ENCODE results near the gene ASTN2. TPM values are rescaled to one million over a fixed set of nuclear protein-coding genes. Genes with fewer than 3 reads are reported as not detected.
A peak's percentile ranks its signal among the peaks of the same experiment; 100 is the strongest.

Gene ASTN2
- total RNA-seq, 4 donors from 2014 or later, result 3.0 to 7.0 (median 5.2) TPM

DNA sequence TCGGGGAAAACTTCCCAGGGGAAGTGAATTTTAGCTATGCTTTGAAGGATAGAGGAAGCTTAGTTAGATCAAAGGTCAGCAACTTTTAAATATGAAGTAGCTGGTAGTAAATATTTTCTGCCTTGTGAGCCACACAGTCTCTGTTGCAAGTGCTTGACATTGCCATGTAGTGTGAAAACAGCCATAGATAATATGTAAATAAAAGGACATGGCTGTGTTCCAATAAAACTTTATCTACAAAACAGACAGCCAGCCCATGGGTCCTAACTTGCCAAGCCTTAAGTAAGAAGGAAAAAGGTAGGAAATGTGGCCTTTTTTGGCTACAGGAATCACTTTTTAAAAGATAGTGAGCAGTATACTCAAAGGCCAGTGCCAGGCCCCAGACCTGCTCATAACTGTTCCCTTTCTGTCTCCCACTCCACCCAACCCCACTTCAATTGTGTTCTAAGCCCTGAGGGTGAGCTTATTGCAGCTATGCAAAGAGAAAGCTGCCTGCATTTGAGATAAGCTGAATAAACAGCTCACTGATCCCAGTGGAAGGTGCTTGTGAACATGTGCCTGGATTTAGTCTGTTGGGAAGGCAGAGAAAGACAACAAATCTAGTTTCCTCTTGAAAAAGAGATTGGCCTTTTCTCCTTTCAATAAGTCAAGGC lies 840.7 kb downstream of the ASTN2 start:
- Histone ChIP-seq H3K4me3 (no peak overlapping the region), H3K4me1 (peaks cover 3 to 27% (median 12%) of the 10 kb centered on the region in 4 donors), H3K9me3 (no peaks in the 10 kb centered on the region), H3K36me3 (no peaks in the 10 kb centered on the region), H3K27me3 (no peaks in the 10 kb centered on the region), H3K27ac (peak overlapping the region; percentile 29 to 55 (median 52))
- in situ Hi-C loops (cut with MboI; ENCODE audit: low pct_ligation_motif_present in 1 of 4, low pct_unique_long_range_greater_than_20kb in 1 of 4, low sequenced_read_pairs in 3 of 4), result loop anchor here in 2 of 4 donors (10.0 to 25.0 kb wide), 3 partner anchors 412 to 987 kb away; partner anchors contain the start of gene PAPPA (in 2 of the 2)
- WGBS, 2 donors (ENCODE audit: low coverage in 1 of 2), result 33 to 45% methylated on average over 1 of the region's 1 CpG
- peak; percentile 33 for DNase-seq
- intact Hi-C loops (cut with DNase I; ENCODE audit: low total_unique reads), result no loop called here
- TF ChIP-seq, protein P1, sequence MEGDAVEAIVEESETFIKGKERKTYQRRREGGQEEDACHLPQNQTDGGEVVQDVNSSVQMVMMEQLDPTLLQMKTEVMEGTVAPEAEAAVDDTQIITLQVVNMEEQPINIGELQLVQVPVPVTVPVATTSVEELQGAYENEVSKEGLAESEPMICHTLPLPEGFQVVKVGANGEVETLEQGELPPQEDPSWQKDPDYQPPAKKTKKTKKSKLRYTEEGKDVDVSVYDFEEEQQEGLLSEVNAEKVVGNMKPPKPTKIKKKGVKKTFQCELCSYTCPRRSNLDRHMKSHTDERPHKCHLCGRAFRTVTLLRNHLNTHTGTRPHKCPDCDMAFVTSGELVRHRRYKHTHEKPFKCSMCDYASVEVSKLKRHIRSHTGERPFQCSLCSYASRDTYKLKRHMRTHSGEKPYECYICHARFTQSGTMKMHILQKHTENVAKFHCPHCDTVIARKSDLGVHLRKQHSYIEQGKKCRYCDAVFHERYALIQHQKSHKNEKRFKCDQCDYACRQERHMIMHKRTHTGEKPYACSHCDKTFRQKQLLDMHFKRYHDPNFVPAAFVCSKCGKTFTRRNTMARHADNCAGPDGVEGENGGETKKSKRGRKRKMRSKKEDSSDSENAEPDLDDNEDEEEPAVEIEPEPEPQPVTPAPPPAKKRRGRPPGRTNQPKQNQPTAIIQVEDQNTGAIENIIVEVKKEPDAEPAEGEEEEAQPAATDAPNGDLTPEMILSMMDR (IDR thresholded peaks at IDR 0.05), result no peak
- no peak for TF ChIP-seq EP300 (IDR thresholded peaks at IDR 0.05; ENCODE audit: low read depth)
- no peak for TF ChIP-seq POLR2AphosphoS5 (IDR thresholded peaks at IDR 0.05)
- no peak for TF ChIP-seq POLR2A (IDR thresholded peaks at IDR 0.05)

DNA sequence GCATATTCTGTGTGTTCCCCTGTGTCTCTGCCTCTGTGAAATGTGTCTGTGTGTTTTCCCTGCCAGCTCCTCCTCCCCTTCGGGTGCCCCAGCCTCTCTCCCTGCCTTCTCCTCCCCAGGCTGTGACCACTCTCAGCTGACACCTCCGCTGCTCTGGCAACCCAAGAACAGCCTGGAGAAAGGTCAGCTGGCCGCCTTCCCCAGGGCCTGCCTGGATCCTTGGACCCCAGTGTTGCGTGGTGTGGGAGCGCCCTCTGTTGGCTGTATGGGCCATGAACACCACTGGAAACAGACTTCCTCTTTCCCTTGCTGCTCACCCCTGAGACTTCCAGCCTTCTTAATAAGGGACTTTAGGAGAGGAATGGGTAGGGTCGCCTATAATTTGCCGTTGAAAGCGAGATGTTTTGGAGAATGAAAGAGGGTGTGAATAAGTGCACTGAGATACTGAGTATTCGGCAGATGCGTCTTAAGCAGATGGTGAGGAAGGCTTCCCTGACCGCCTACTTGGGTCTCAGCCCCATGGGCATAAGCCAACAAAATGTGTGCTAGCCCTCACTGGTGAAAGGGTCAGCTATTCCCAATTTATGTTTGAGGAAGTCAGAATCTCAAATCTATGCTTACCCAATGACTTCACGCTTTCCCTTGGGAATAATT lies 842.6 kb downstream of the ASTN2 start:
- Histone ChIP-seq H3K27ac (no peak overlapping the region), H3K27me3 (no peaks in the 10 kb centered on the region), H3K9me3 (no peaks in the 10 kb centered on the region), H3K36me3 (no peaks in the 10 kb centered on the region), H3K4me3 (no peak overlapping the region), H3K4me1 (peaks cover 3 to 32% (median 17%) of the 10 kb centered on the region in 4 donors)
- peak; percentile 86 for DNase-seq
- in situ Hi-C loops (cut with MboI; ENCODE audit: low pct_ligation_motif_present in 1 of 4, low pct_unique_long_range_greater_than_20kb in 1 of 4, low sequenced_read_pairs in 3 of 4) (loop anchor here in 2 of 4 donors (10.0 to 25.0 kb wide), 3 partner anchors 410 to 985 kb away; partner anchors contain the start of gene PAPPA (in 2 of the 2)), intact Hi-C loops (cut with DNase I; ENCODE audit: low total_unique reads) (no loop called here)
- TF ChIP-seq, protein P1 (IDR thresholded peaks at IDR 0.05), result peak; percentile 81 to 91 (median 86)
- TF ChIP-seq POLR2A (IDR thresholded peaks at IDR 0.05), result no peak
- peak in 1 of 3 donors; percentile 18 for TF ChIP-seq POLR2AphosphoS5 (IDR thresholded peaks at IDR 0.05)
- TF ChIP-seq EP300 (IDR thresholded peaks at IDR 0.05; ENCODE audit: low read depth), result no peak
- 0 to 34% methylated on average over 2 to 12 of the region's 12 CpGs for WGBS, 2 donors (ENCODE audit: low coverage in 1 of 2)

- Histone ChIP-seq H3K9me3 (no peaks in the 10 kb centered on the region), H3K4me3 (no peak overlapping the region), H3K4me1 (peaks cover 3 to 32% (median 18%) of the 10 kb centered on the region in 4 donors), H3K27me3 (no peaks in the 10 kb centered on the region), H3K27ac (no peak overlapping the region), H3K36me3 (no peaks in the 10 kb centered on the region)
- intact Hi-C loops (cut with DNase I; ENCODE audit: low total_unique reads) (loop anchor here (10.0 kb wide), 1 partner anchor 74 kb away; no protein-coding TSS in a partner anchor), in situ Hi-C loops (cut with MboI; ENCODE audit: low pct_ligation_motif_present in 1 of 4, low pct_unique_long_range_greater_than_20kb in 1 of 4, low sequenced_read_pairs in 3 of 4) (loop anchor here in 2 of 4 donors (25.0 kb wide), 2 partner anchors 407 to 982 kb away; partner anchors contain the start of gene PAPPA (in 1 of the 2))
- 65 to 89% methylated on average over 2 to 5 of the region's 5 CpGs for WGBS, 2 donors (ENCODE audit: low coverage in 1 of 2)
- no peak for DNase-seq
- TF ChIP-seq POLR2A (IDR thresholded peaks at IDR 0.05) (no peak), EP300 (IDR thresholded peaks at IDR 0.05; ENCODE audit: low read depth) (no peak), POLR2AphosphoS5 (IDR thresholded peaks at IDR 0.05) (no peak)
- TF ChIP-seq, protein P1 (IDR thresholded peaks at IDR 0.05), result no peak
These were observed 845.7 kb downstream of the ASTN2 start for GRCh38 chr9:116569111-116569510.

Data from transverse colon (tissue), 4 donors.